ENCODE measurements around the gene SDHAF2.
A peak's percentile ranks its signal among the peaks of the same experiment; 100 is the strongest.
"Not testable (repeated sequence)": the region's sequence is repeated elsewhere in the genome, so short reads cannot be mapped to it uniquely, and the experiment has no call there.

SDHAF2 gene

GRCh38 chr11:61429691-61430582 lies at the start of gene SDHAF2, which contains the start of gene CPSF7:
TSS of gene SDHAF2 (plus strand) at chr11:61430124. CDS start at chr11:61430147, 23 bp downstream.
TSS of gene CPSF7 (minus strand) at chr11:61429975. CDS start at chr11:61429235, 740 bp downstream.
- DNase-seq, result peak; percentile 77 to 92

GRCh38 chr11:61380884-61381283 lies 49.0 kb upstream of the SDHAF2 start:
- DNase-seq, result no peak

- DNase-seq, result not testable (repeated sequence)
These were observed 46.1 kb upstream of the SDHAF2 start for GRCh38 chr11:61383859-61384258.

GRCh38 chr11:61384271-61385242 lies 45.4 kb upstream of the SDHAF2 start:
- peak in 1 of 2 experiments; percentile 33 for DNase-seq

GRCh38 chr11:61390161-61390560 lies 39.8 kb upstream of the SDHAF2 start:
- no peak for DNase-seq

- DNase-seq, result peak; percentile 5 to 29
These were observed 36.8 kb upstream of the SDHAF2 start for GRCh38 chr11:61392981-61393595.

GRCh38 chr11:61401173-61401572 lies 28.8 kb upstream of the SDHAF2 start:
- no peak for DNase-seq

- no peak for DNase-seq
These were observed 28.4 kb upstream of the SDHAF2 start for GRCh38 chr11:61401573-61401972.

GRCh38 chr11:61403658-61404057 lies 26.3 kb upstream of the SDHAF2 start:
- no peak for DNase-seq

- DNase-seq, result no peak
These were observed 25.8 kb upstream of the SDHAF2 start for GRCh38 chr11:61404103-61404502.

- DNase-seq, result no peak
These were observed 25.3 kb upstream of the SDHAF2 start for GRCh38 chr11:61404641-61405040.

- no peak for DNase-seq
These were observed 23.9 kb upstream of the SDHAF2 start for GRCh38 chr11:61406067-61406466.

GRCh38 chr11:61406991-61407728 lies 22.8 kb upstream of the SDHAF2 start:
- no peak for DNase-seq

- DNase-seq, result no peak
These were observed 18.3 kb upstream of the SDHAF2 start for GRCh38 chr11:61411589-61411988.

GRCh38 chr11:61413496-61413895 lies 16.4 kb upstream of the SDHAF2 start:
- no peak for DNase-seq

- no peak for DNase-seq
These were observed 15.4 kb upstream of the SDHAF2 start for GRCh38 chr11:61414547-61414946.

GRCh38 chr11:61415381-61415780 lies 14.5 kb upstream of the SDHAF2 start:
- no peak for DNase-seq

- no peak for DNase-seq
These were observed 13.0 kb upstream of the SDHAF2 start for GRCh38 chr11:61416941-61417340.

GRCh38 chr11:61417670-61418069 lies 12.3 kb upstream of the SDHAF2 start:
- no peak for DNase-seq

- no peak for DNase-seq
These were observed 11.8 kb upstream of the SDHAF2 start for GRCh38 chr11:61418136-61418535.

GRCh38 chr11:61422226-61422625 lies 7.7 kb upstream of the SDHAF2 start:
- DNase-seq, result no peak

Measured in NCI-H524 (cell line).